Fibroblast of villous mesenchyme (primary cell): ENCODE data around the gene RAB15. TPM values are rescaled to one million over a fixed set of nuclear protein-coding genes. Genes with fewer than 3 reads are reported as not detected.

Experiments
- DNase-seq: peaks from one replicate; pipeline ENCODE4 v3.0.0-alpha.2; 2010; ENCODE audit warnings: low read depth
- H3K4me3 ChIP-seq: 2 replicates; pipeline ENCODE4 v1.5.1; 2011; ENCODE audit warnings: low read depth, mild to moderate bottlenecking, low read length
- CTCF ChIP-seq: IDR thresholded peaks from 2 replicates; pipeline ENCODE4 v1.5.1; 2012; ENCODE audit warnings: low read depth, mild to moderate bottlenecking, low read length; ENCODE audit not compliant: insufficient read depth
- total RNA-seq: library from RNA; depleted of rRNA; stranded (reverse); fragments of >200 nt; gene quantifications from 2 replicates; pipeline ENCODE4 v1.2.3, GENCODE V29; 2012

RAB15 gene
- total RNA-seq, 1 donor = 3.5 TPM

- no peak overlapping the region for H3K4me3 ChIP-seq
- no peak for TF ChIP-seq CTCF
- DNase-seq = no peak
These were observed 19.4 kb downstream of the RAB15 start for GRCh38 chr14:64952598-64953309.

- no peak for DNase-seq
- TF ChIP-seq CTCF = no peak
- no peak overlapping the region for H3K4me3 ChIP-seq
These were observed 20.4 kb downstream of the RAB15 start for GRCh38 chr14:64951724-64952123.

- DNase-seq = no peak
- no peak overlapping the region for H3K4me3 ChIP-seq
- TF ChIP-seq CTCF = no peak
These were observed 20.8 kb downstream of the RAB15 start for GRCh38 chr14:64951291-64951690.

GRCh38 chr14:64950889-64951288, 21.2 kb downstream of the RAB15 start:
- DNase-seq = no peak
- H3K4me3 ChIP-seq = no peak overlapping the region
- TF ChIP-seq CTCF = no peak

GRCh38 chr14:64948612-64949210, 23.4 kb downstream of the RAB15 start:
- H3K4me3 ChIP-seq = no peak overlapping the region
- TF ChIP-seq CTCF = no peak
- DNase-seq = no peak

GRCh38 chr14:64947710-64948611, 24.2 kb downstream of the RAB15 start:
- no peak for DNase-seq

More at GRCh38 chr14:64947710-64948611, 24.2 kb downstream of the RAB15 start:
- TF ChIP-seq CTCF = no peak
- no peak overlapping the region for H3K4me3 ChIP-seq
